BJ (cell line): ENCODE data around the gene NNAT. TPM values are rescaled to one million over a fixed set of nuclear protein-coding genes. Genes with fewer than 3 reads are reported as not detected.

Experiments
- CTCF ChIA-PET: fragments of 350-600 bp; formaldehyde crosslinking; extraction: SDS; loops from one replicate; lab custom pipeline; 2021; ENCODE audit warnings: antibody characterized with exemption, inconsistent platforms; lab: Yijun Ruan, JAX
- POLR2A ChIA-PET: fragments of 300-600 bp; sonication (Branson Sonifier 250); formaldehyde crosslinking; extraction: SDS; loops from one replicate; lab custom pipeline; 2021; ENCODE audit warnings: antibody characterized with exemption; lab: Charles Lee
- DNase-seq: peaks from one replicate; pipeline ENCODE4 v3.0.0-alpha.2; 2011; ENCODE audit warnings: low read depth
- H3K27me3 ChIP-seq: 2 replicates; pipeline ENCODE4 v1.6.0; 2011; ENCODE audit warnings: low read length; ENCODE audit not compliant: control insufficient read depth, insufficient read depth
- H3K36me3 ChIP-seq: 2 replicates; pipeline ENCODE4 v1.5.1; 2011; ENCODE audit warnings: low read length; ENCODE audit not compliant: control insufficient read depth, insufficient read depth
- H3K4me3 ChIP-seq: 2 replicates; pipeline ENCODE4 v1.5.1; 2011; ENCODE audit warnings: low read depth, mild to moderate bottlenecking, control low read depth, low read length
- polyA plus RNA-seq: library from polyadenylated mRNA; depleted of rRNA; stranded (reverse); fragments of >200 nt; gene quantifications from 2 replicates; pipeline ENCODE4 v1.2.3, GENCODE V29; 2011
- TF ChIP-seq, protein P1 (sequence below): IDR thresholded peaks from 2 replicates; pipeline ENCODE4 v1.5.1; 2011; ENCODE audit warnings: low read depth, mild to moderate bottlenecking, control low read depth, inconsistent platforms, low read length, moderate library complexity; ENCODE audit not compliant: insufficient read depth

NNAT gene
- polyA plus RNA-seq, 1 experiment: not detected

DNA sequence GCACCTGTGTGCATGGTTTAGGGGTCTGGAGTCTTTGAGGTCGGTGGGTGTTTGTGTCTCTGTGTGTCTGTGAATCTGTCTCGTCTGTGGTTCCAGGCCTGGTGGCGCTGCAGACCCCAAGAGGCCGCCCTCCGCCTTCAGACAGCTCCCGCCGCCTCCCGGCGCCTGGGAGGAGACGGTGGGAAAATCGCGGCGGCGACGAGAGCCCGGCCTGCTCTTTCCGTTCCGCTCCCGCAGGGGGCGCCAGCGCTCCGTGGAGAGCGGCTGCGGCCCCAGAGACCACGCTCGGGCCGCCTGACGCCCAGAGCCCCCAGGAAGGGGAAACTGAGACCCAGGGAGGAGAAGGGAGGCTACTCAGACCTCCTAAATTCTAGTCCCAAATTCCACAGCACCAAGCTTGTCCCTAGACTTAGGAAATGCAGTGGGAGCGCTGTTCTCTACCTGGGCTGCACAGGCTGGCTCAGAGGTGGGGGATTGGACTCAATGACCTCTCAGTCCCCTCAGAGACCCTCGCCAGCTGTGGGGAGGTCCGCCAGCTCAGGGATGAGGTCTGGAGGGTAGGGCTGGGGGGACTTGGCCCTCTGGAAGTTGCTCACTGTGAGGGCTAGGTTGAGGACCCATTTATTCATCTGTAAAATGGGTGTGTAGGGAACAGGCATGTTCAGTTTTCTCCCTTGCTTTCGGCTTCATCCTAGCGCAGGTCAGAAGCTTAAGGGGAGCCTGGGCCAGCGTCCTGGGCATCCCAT lies 43.5 kb downstream of the NNAT start:
- TF ChIP-seq, protein P1, sequence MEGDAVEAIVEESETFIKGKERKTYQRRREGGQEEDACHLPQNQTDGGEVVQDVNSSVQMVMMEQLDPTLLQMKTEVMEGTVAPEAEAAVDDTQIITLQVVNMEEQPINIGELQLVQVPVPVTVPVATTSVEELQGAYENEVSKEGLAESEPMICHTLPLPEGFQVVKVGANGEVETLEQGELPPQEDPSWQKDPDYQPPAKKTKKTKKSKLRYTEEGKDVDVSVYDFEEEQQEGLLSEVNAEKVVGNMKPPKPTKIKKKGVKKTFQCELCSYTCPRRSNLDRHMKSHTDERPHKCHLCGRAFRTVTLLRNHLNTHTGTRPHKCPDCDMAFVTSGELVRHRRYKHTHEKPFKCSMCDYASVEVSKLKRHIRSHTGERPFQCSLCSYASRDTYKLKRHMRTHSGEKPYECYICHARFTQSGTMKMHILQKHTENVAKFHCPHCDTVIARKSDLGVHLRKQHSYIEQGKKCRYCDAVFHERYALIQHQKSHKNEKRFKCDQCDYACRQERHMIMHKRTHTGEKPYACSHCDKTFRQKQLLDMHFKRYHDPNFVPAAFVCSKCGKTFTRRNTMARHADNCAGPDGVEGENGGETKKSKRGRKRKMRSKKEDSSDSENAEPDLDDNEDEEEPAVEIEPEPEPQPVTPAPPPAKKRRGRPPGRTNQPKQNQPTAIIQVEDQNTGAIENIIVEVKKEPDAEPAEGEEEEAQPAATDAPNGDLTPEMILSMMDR: peak; percentile 95
- POLR2A ChIA-PET: no interaction called here
- no peak overlapping the region for H3K4me3 ChIP-seq
- peaks cover 24% of the 10 kb centered on the region for H3K27me3 ChIP-seq
- H3K36me3 ChIP-seq: no peaks in the 10 kb centered on the region
- no peak for DNase-seq
- CTCF ChIA-PET: interaction anchor here (0.6 to 4.9 kb wide), 56 partner anchors 8 to 882 kb away, joined by 3 to 50 read pairs (median 4); no protein-coding TSS in a partner anchor

DNA sequence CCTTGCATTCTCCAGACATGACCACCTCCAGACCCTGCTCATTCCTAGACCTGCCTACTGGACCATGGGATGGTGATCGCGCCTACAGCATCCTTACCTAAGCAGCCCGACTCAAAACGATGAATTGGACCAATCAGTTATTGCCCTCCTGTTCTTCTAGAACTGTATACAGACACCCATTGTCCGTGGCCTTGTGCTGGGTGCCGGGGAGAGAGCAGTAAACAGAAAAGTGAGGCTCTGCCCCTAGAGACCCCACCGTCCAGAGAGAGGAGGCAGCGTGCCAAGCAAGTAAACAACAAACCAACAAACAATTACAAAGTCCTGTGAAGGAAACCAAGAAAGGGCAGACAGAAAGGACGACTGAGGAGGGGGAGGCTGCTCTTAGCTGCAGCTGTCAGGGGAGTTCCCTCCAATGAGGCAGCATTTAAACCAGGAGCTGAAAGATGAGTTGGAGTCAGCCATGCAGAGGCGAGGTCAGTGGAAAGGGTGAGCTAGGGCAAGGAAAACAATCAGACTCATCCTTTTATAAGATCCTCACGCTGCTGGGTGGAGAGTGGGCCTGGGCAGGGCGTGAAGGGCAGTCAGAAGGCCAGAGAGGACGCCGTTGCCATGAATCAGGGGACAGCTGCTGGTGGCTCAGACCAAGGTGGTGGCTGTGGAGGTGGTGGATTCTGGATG lies 44.2 kb downstream of the NNAT start:
- ChIA-PET CTCF (interaction anchor here (0.6 to 4.9 kb wide), 33 partner anchors 8 to 881 kb away, joined by 3 to 50 read pairs (median 4); no protein-coding TSS in a partner anchor), POLR2A (no interaction called here)
- no peaks in the 10 kb centered on the region for H3K36me3 ChIP-seq
- TF ChIP-seq, protein P1: no peak
- DNase-seq: no peak
- H3K4me3 ChIP-seq: no peak overlapping the region
- H3K27me3 ChIP-seq: peaks cover 24% of the 10 kb centered on the region

DNA sequence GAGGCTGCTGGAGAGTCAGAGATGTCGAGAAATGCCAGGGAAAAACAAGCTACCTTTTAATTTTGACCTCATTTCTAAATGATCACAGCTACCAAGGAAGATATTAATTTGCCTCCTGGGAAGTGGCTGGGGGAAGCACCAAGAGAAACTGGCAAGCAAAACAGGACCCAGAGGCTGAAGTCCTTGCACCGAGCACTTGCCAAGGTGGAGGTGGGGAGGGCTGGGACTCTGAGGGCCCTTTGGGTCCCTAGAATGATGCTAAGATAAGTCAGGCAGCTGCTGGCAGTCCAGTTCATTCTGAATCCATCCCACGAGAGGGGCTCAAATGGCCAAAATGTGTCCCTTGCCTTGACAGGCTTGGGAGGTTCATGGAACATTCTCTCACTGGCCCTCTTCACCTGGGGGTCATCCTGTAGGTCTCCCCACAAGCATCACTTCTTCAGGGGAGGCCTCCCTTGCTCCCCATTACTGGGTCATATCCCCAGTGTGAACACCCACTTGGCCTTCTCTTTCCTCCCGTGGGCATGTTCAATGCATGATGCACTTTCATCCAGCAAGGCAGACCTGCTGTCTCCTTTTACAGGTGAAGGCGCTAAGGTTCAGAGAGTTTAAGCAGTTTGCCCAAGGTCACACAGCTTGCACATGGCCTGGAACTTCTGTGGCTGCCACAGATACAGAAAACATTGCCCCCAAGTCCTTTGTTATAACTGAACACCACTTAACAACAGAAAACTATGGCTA lies 45.7 kb downstream of the NNAT start:
- CTCF ChIA-PET: interaction anchor here (0.8 to 4.9 kb wide), 9 partner anchors 9 to 659 kb away, joined by 3 to 50 read pairs (median 3); no protein-coding TSS in a partner anchor
- H3K36me3 ChIP-seq: no peaks in the 10 kb centered on the region
- TF ChIP-seq, protein P1: no peak
- no peak overlapping the region for H3K4me3 ChIP-seq
- peaks cover 24% of the 10 kb centered on the region for H3K27me3 ChIP-seq
- POLR2A ChIA-PET: no interaction called here
- no peak for DNase-seq

DNA sequence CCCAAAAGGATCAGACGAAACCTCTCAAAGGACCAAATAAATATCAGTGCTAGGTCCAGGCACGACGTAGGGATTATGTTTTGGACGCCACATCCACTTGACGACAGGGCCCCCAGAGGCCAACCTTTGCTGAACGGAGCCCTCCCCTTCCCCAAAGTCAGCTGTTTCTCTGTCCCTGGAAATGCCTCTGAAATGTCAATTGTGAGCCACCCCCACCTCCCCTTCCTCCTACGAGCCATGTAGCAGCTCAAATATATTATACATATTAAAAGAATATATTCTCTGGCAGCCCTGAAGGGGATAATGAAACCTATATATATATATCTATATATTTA lies 46.2 kb downstream of the NNAT start:
- Histone ChIP-seq H3K27me3 (peaks cover 24% of the 10 kb centered on the region), H3K4me3 (no peak overlapping the region), H3K36me3 (no peaks in the 10 kb centered on the region)
- ChIA-PET POLR2A (no interaction called here), CTCF (interaction anchor here (0.9 to 4.9 kb wide), 6 partner anchors 426 to 658 kb away, joined by 3 to 50 read pairs (median 3); no protein-coding TSS in a partner anchor)
- DNase-seq: no peak
- TF ChIP-seq, protein P1: no peak
